WI38 (cell line): ENCODE measurements around the gene EPB41L1.

Source experiments
- H3K4me3 ChIP-seq: 2 replicates; pipeline ENCODE4 v1.5.1; 2011; ENCODE audit warnings: low read depth, mild to moderate bottlenecking, control low read depth, low read length
- TF ChIP-seq, protein P1 (sequence below): IDR thresholded peaks from 2 replicates; pipeline ENCODE4 v1.5.1; 2012; ENCODE audit warnings: low read depth, mild to moderate bottlenecking, control low read depth, low read length

The EPB41L1 gene

DNA sequence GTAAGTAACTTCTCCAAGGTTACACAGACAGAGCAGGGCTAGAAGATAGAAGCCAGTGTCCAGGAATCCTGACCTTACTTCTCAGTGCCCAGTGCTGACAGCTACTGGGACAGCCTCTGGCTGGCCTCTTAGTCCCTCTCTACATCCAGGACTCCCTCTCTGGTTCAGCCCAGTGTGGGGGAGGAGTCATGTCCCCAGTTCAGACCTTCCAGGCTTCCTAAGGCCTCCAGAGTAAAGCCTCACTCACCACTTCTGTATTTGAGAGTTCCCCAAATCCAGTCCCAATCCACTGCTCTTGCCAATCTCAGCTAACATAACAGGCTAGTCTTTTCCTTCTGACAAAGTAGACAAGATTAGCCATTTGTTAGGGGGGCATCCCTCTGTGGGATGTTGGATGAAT is 36.9 kb upstream of the EPB41L1 start:
- TF ChIP-seq, protein P1, sequence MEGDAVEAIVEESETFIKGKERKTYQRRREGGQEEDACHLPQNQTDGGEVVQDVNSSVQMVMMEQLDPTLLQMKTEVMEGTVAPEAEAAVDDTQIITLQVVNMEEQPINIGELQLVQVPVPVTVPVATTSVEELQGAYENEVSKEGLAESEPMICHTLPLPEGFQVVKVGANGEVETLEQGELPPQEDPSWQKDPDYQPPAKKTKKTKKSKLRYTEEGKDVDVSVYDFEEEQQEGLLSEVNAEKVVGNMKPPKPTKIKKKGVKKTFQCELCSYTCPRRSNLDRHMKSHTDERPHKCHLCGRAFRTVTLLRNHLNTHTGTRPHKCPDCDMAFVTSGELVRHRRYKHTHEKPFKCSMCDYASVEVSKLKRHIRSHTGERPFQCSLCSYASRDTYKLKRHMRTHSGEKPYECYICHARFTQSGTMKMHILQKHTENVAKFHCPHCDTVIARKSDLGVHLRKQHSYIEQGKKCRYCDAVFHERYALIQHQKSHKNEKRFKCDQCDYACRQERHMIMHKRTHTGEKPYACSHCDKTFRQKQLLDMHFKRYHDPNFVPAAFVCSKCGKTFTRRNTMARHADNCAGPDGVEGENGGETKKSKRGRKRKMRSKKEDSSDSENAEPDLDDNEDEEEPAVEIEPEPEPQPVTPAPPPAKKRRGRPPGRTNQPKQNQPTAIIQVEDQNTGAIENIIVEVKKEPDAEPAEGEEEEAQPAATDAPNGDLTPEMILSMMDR, result no peak
- no peak overlapping the region for H3K4me3 ChIP-seq

DNA sequence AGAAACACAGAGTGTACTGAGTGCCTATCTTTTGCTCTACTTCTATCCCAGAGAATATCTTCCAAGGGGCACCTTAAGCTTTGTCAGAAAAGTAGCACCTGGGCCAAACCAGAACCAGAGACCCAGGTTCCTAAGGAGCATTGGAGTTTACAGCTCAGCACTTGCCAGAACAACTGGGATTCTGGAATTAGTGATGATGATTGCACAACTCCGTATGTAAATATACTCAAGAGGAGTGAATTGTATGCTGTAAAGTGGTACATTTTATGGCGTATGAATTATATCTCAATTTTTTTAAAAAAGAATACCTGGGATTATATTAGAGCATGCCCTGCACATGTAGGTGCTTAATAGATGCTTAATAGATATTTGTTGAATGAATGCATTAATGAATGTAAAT is 36.2 kb upstream of the EPB41L1 start:
- no peak overlapping the region for H3K4me3 ChIP-seq
- TF ChIP-seq, protein P1, result no peak

DNA sequence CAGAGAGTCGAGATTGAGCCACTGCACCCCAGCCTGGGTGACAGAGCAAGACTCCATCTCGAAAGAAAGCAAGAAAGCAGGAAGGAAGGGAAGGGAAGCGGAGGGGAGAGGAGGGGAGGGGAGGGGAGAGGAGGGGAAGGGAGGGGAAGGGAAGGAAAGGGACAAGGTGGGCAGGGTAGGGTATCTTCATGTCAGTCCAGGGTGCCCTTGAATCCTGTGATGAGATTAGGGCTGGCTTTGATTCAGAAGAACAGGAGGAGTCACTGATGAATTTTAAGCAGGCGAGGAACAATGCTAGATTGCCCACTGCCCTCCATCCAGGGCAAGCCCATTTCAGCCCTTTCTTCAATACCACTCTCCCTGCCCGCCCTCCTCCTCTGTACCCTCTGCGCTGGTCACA is 35.0 kb upstream of the EPB41L1 start:
- H3K4me3 ChIP-seq, result no peak overlapping the region
- TF ChIP-seq, protein P1, result no peak

- H3K4me3 ChIP-seq, result no peak overlapping the region
- TF ChIP-seq, protein P1, result no peak
Measured at GRCh38 chr20:36120241-36120640, 34.3 kb upstream of the EPB41L1 start.

DNA sequence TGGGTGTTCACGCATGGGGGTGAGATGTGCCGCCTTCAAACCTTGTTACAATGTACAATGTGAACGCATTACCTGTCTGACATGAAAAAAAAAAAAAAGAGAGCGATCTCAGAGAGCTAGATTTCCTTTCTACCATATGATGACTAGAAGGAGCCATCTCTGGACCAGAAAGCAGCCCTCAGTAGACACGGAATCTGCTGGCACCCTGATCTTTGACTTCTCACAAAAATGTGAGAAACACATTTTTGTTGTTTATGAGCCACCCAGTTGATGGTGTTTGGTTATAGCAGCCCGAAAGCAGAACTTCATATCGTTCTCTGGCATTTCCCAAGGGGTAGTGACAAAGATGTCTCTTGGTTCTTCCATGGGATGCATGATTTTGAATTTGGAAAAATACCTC is 33.5 kb upstream of the EPB41L1 start:
- no peak overlapping the region for H3K4me3 ChIP-seq
- TF ChIP-seq, protein P1, result no peak

DNA sequence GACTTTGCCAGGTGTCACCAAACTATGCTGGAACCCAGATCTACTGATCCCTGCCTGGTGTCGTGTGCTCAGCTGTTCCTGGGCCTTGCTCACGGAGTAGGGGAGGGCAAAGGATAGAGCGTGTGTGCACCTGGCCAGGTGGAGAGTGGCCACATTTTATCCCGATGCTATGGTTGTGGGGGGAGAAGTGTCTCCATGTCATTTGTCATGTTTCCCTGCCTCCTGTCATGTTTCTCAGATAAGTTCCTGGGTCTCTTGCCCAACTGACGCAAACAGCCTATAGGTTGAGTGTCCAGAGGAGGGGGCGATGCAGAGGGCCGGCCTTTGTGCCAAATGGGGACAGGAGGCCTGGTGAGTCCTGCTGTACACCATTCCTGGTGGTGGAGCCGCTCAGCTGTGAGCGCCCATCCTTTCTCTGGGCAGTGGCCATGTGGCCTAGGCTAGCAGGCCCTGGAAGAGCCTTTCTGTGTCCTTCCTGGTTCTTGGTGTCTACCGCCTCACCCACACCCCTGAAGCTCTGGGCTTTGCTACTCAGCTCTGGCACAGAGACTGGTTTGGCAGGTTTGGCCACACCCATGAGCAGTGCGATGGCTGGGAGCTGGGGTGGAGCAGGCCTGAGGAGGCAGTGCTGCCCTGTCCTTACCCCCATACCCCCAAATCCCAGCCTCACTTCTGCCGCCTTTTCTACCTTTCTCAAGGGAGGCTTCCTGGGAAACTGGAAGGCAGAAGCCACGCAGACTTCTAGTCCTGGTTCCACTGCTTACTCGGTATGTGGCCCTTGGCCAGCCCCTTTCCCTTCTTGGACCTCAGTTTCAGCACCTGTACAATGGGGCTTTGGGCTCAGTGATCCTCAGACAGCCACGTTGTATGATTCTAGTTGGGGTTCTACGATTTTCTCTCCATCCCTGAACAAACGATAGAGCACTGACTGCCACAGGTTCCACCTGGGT is 32.3 kb upstream of the EPB41L1 start:
- TF ChIP-seq, protein P1, result no peak
- no peak overlapping the region for H3K4me3 ChIP-seq

GRCh38 chr20:36122931-36123288 is 31.6 kb upstream of the EPB41L1 start:
- no peak overlapping the region for H3K4me3 ChIP-seq

More at GRCh38 chr20:36122931-36123288, 31.6 kb upstream of the EPB41L1 start:
- TF ChIP-seq, protein P1, result no peak
